Measurements from ENCODE around the gene DENND5A.
"Not testable (repeated sequence)": the region's sequence is repeated elsewhere in the genome, so short reads cannot be mapped to it uniquely, and the experiment has no call there.

The DENND5A gene

DNA sequence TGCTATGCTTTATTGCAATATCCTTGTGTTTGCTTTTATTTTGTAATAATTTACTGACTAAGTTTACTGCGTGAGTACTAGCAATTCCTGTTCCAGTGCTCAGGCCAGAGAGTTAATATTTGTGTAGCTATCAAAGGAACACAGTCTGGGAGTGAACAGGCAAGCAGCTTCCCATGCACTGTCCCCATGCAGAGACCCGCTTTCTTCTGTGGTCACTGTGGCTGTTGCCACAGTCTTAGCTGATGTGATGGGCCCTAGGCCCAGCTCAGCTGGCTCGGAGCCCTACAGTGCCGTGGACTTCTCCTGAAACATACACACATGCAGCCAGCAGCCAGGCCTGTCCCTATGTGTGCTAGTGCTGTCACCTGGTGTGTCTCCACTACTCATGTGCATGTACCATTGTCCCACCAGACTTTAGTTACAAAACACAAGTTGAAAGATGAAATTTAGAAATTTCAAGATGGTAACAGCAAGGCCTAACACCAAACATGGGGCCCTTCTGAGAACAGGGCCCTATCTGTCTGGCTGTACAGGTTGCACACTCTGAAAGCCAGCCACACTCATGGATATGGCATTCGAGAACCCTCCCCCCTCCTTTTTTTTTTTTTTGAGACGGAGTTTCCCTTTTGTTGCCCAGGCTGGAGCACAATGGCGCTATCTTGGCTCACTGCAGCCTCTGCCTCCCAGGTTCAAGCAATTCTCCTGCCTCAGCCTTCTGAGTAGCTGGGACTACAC, 161.4 kb downstream of the DENND5A start:
- no peak for DNase-seq

- no peak for DNase-seq
Observed at GRCh38 chr11:9099617-9100016, 165.5 kb downstream of the DENND5A start.

DNA sequence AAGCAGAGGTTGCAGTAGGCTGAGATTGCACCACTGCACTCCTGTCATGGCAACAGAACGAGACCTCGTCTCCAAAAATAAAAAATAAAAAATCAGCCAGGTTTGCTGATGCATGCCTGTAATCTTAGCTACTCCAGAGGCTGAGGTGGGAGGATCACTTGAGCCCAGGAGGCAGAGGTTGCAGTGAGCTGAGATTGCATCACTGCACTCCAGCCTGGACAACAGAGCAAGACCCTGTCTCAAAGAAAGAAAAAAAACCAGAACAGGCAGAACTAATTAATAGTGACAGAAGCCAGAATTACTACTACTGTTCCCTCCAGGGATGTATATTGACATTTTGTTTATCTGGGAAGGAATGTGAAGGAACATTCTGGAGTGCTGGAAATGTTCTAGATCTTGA, 166.7 kb downstream of the DENND5A start:
- DNase-seq, result not testable (repeated sequence)

GRCh38 chr11:9097186-9097943, 167.8 kb downstream of the DENND5A start:
- DNase-seq, result not testable (repeated sequence)

- no peak for DNase-seq
Observed at GRCh38 chr11:9096427-9096826, 168.7 kb downstream of the DENND5A start.

DNA sequence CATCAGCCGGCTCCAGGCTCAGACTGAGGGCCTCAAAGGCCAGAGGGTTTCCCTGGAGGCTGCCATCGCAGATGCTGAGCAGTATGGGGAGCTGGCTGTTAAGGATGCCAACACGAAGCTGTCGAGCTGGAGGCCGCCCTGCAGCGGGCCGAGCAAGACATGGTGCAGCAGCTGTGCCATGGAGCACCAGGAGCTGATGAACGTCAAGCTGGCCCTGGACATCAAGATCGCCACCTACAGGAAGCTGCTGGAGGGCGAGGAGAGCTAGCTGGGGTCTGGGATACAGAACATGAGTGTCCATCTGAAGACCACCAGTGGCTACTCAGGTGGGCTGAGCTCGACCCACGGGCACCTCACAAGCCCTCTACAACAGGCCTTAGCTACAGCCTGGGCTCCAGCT, 169.7 kb downstream of the DENND5A start:
- no peak for DNase-seq

GRCh38 chr11:9094420-9094819, 170.7 kb downstream of the DENND5A start:
- no peak for DNase-seq

GRCh38 chr11:9092853-9093778, 172.0 kb downstream of the DENND5A start:
- no peak for DNase-seq

GRCh38 chr11:9092072-9092471, 173.1 kb downstream of the DENND5A start:
- no peak for DNase-seq

- peak in 1 of 56 donors; percentile 31 for DNase-seq
Observed at GRCh38 chr11:9091044-9091922, 173.9 kb downstream of the DENND5A start, which contains the start of gene SCUBE2. SCUBE2 (minus strand) TSS chr11:9091599; CDS start chr11:9091528, 71 bp downstream.

- DNase-seq, result no peak
Observed at GRCh38 chr11:9090488-9091043, 174.6 kb downstream of the DENND5A start.

- no peak for DNase-seq
Observed at GRCh38 chr11:9089636-9090035, 175.5 kb downstream of the DENND5A start.

DNA sequence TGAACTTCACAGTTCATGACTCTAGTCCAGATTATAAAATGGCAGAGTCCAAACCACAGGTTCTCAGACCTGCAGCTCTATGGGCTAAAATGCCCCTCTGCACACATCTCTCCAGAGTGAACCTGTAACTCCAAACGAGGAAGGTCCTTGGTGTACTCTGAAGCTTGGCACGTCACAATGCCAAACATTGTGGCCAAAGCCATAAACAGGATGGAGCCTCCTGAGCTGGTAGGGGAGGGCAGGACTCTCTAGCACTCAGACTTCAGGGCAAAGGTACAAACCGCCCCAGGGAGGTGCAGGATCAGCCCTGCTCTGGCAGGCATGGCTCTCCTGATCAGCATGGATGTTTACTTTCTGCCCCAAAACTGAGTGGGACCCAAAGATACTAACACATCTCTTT, 176.1 kb downstream of the DENND5A start:
- DNase-seq, result no peak

All from nucleus accumbens (tissue), 56 donors.